H9 (cell line): ENCODE data around the gene PJA2. TPM values are rescaled to one million over a fixed set of nuclear protein-coding genes. Genes with fewer than 3 reads are reported as not detected.
"Not testable (repeated sequence)": the region's sequence is repeated elsewhere in the genome, so short reads cannot be mapped to it uniquely, and the experiment has no call there.

Experiments used
- DNase-seq: peaks from one replicate; pipeline ENCODE4 v3.0.0-alpha.2; 2017
- H2AFZ ChIP-seq: one replicate; pipeline ENCODE4 v1.6.1; 2013; ENCODE audit warnings: mild to moderate bottlenecking, low read length, control low read depth, moderate library complexity
- H2AK5ac ChIP-seq: 2 replicates; pipeline ENCODE4 v1.6.1; 2013; ENCODE audit warnings: low read length, control low read depth, mixed read lengths; ENCODE audit not compliant: insufficient read length
- H2BK120ac ChIP-seq: one replicate; pipeline ENCODE4 v1.6.1; 2013; ENCODE audit warnings: low read depth, mild to moderate bottlenecking, low read length, control low read depth, inconsistent platforms; ENCODE audit not compliant: poor library complexity, severe bottlenecking
- H2BK12ac ChIP-seq: 2 replicates; pipeline ENCODE4 v1.6.1; 2013; ENCODE audit warnings: low read length, control low read depth, mixed read lengths, low read depth; ENCODE audit not compliant: insufficient read length
- H2BK15ac ChIP-seq: 2 replicates; pipeline ENCODE4 v1.6.1; 2013; ENCODE audit warnings: low read depth, low read length, control low read depth
- H2BK20ac ChIP-seq: one replicate; pipeline ENCODE4 v1.6.1; 2013; ENCODE audit warnings: low read depth, mild to moderate bottlenecking, low read length, control low read depth, inconsistent platforms; ENCODE audit not compliant: poor library complexity, severe bottlenecking
- H2BK5ac ChIP-seq: 2 replicates; pipeline ENCODE4 v1.6.1; 2013; ENCODE audit warnings: low read length, control low read depth, mixed read lengths; ENCODE audit not compliant: insufficient read length
- H3K14ac ChIP-seq: 2 replicates; pipeline ENCODE4 v1.6.1; 2013; ENCODE audit warnings: low read length, control low read depth; ENCODE audit not compliant: insufficient read depth
- H3K18ac ChIP-seq: 2 replicates; pipeline ENCODE4 v1.6.1; 2013; ENCODE audit warnings: low read depth, mild to moderate bottlenecking, mixed read lengths, low read length, control low read depth; ENCODE audit not compliant: insufficient read length
- H3K23ac ChIP-seq: 2 replicates; pipeline ENCODE4 v1.6.1; 2013; ENCODE audit warnings: low read length, control low read depth, mixed read lengths, low read depth; ENCODE audit not compliant: insufficient read length
- H3K23me2 ChIP-seq: 2 replicates; pipeline ENCODE4 v1.6.1; 2013; ENCODE audit warnings: low read depth, mild to moderate bottlenecking, mixed read lengths, low read length, control low read depth; ENCODE audit not compliant: insufficient read length, poor library complexity, severe bottlenecking
- H3K27ac ChIP-seq: 2 replicates; pipeline ENCODE4 v1.5.1; 2013; ENCODE audit warnings: low read length, control low read depth, mixed read lengths, low read depth; ENCODE audit not compliant: insufficient read length
- H3K27me3 ChIP-seq: 2 replicates; pipeline ENCODE4 v1.6.1; 2013; ENCODE audit warnings: low read length, control low read depth, inconsistent platforms; ENCODE audit not compliant: insufficient read depth
- H3K4ac ChIP-seq: 2 replicates; pipeline ENCODE4 v1.6.1; 2013; ENCODE audit warnings: low read depth, mild to moderate bottlenecking, control low read depth, inconsistent platforms, low read length, moderate library complexity
- H3K4me1 ChIP-seq: 2 replicates; pipeline ENCODE4 v1.6.1; 2013; ENCODE audit warnings: low read length, control low read depth, inconsistent platforms; ENCODE audit not compliant: insufficient read depth
- H3K4me2 ChIP-seq: 2 replicates; pipeline ENCODE4 v1.6.1; 2013; ENCODE audit warnings: low read length, control low read depth, mixed read lengths; ENCODE audit not compliant: insufficient read length, insufficient read depth
- H3K56ac ChIP-seq: 2 replicates; pipeline ENCODE4 v1.6.1; 2013; ENCODE audit warnings: low read depth, mild to moderate bottlenecking, mixed read lengths, low read length, control low read depth; ENCODE audit not compliant: insufficient read length
- H3K79me1 ChIP-seq: 2 replicates; pipeline ENCODE4 v1.6.1; 2013; ENCODE audit warnings: low read depth, mild to moderate bottlenecking, moderate library complexity, low read length, control low read depth, inconsistent platforms; ENCODE audit not compliant: insufficient read depth, poor library complexity, severe bottlenecking
- H3K79me2 ChIP-seq: 2 replicates; pipeline ENCODE4 v1.6.1; 2013; ENCODE audit warnings: low read length, control low read depth, inconsistent platforms; ENCODE audit not compliant: insufficient read depth
- H3K9ac ChIP-seq: 2 replicates; pipeline ENCODE4 v1.6.1; 2013; ENCODE audit warnings: low read length, control low read depth, mixed read lengths; ENCODE audit not compliant: insufficient read length; ENCODE audit errors: extremely low read depth
- H3K9me3 ChIP-seq: one replicate; pipeline ENCODE4 v1.6.1; 2013; ENCODE audit warnings: low read depth, low read length, inconsistent platforms; ENCODE audit not compliant: control insufficient read depth
- H3T11ph ChIP-seq: one replicate; pipeline ENCODE4 v1.6.1; 2013; ENCODE audit warnings: mild to moderate bottlenecking, low read length, control low read depth, inconsistent platforms
- H4K20me1 ChIP-seq: one replicate; pipeline ENCODE4 v1.6.1; 2013; ENCODE audit not compliant: control insufficient read depth, insufficient read length, insufficient read depth
- H4K5ac ChIP-seq: 2 replicates; pipeline ENCODE4 v1.6.1; 2013; ENCODE audit warnings: low read depth, mild to moderate bottlenecking, mixed read lengths, low read length, control low read depth; ENCODE audit not compliant: insufficient read length
- H4K8ac ChIP-seq: replicated peaks from 2 replicates; pipeline ENCODE4 v1.6.1; 2013; ENCODE audit warnings: low read length, control low read depth, mixed read lengths, low read depth; ENCODE audit not compliant: insufficient read length
- H4K91ac ChIP-seq: 2 replicates; pipeline ENCODE4 v1.6.1; 2013; ENCODE audit warnings: low read depth, mild to moderate bottlenecking, moderate library complexity, mixed read lengths, low read length, control low read depth; ENCODE audit not compliant: insufficient read length
- H3K27ac Mint-ChIP-seq, 3 experiments: 2 replicates in 2 of 3; 3 replicates in 1 of 3; pipeline ENCODE4 v1.8.0; 2020 to 2021; ENCODE audit warnings: mixed read lengths in 3 of 3, mild to moderate bottlenecking in 1 of 3, moderate library complexity in 1 of 3
- H3K27me3 Mint-ChIP-seq: 2 replicates; pipeline ENCODE4 v1.8.0; 2021; ENCODE audit warnings: low read depth, mild to moderate bottlenecking, moderate library complexity, mixed read lengths
- H3K36me3 Mint-ChIP-seq, 3 experiments: 2 replicates in 2 of 3; 3 replicates in 1 of 3; pipeline ENCODE4 v1.8.0; 2020 to 2021; ENCODE audit warnings: low read depth in 3 of 3, mixed read lengths in 3 of 3; ENCODE audit not compliant: insufficient read depth in 1 of 3
- H3K4me1 Mint-ChIP-seq, 2 experiments: 2 replicates each; pipeline ENCODE4 v1.8.0; 2020; ENCODE audit warnings: mixed read lengths in 2 of 2
- H3K4me3 Mint-ChIP-seq, 2 experiments: 2 replicates in 1 of 2; 3 replicates in 1 of 2; pipeline ENCODE4 v1.8.0; 2020 to 2021; ENCODE audit warnings: mild to moderate bottlenecking in 2 of 2, mixed read lengths in 2 of 2, moderate library complexity in 1 of 2
- H3K9me3 Mint-ChIP-seq, 2 experiments: 2 replicates in 1 of 2; 3 replicates in 1 of 2; pipeline ENCODE4 v1.8.0; 2020; ENCODE audit warnings: mild to moderate bottlenecking in 2 of 2, mixed read lengths in 2 of 2, moderate library complexity in 1 of 2
- CTCF ChIP-seq: fragments of 200-600 bp; sonication (generic); conservative IDR thresholded peaks from 3 replicates; pipeline ENCODE4 v1.8.0; 2021; ENCODE audit warnings: antibody characterized with exemption, mild to moderate bottlenecking
- WGBS: extraction: QIAGEN DNeasy Blood & Tissue Kit; methylation state at CpG from one replicate; pipeline ENCODE4 v1.1.7; 2013; ENCODE audit warnings: missing lambda C conversion rate, low lambda C conversion rate, mixed read lengths; ENCODE audit not compliant: insufficient read length; ENCODE audit errors: extremely low coverage; 5-methylcytosine and 5-hydroxymethylcytosine counted together
- total RNA-seq: library from RNA; stranded (reverse); gene quantifications from 2 replicates; pipeline ENCODE4 v1.2.1, GENCODE V29; 2021

The PJA2 gene
- total RNA-seq, 1 experiment from 2014 or later: 41.5 TPM

- no CpG with 5 or more reads among the region's 3 CpGs for WGBS
- no peaks in the 10 kb centered on the region for H3K79me2 ChIP-seq
- DNase-seq: no peak
- H2AFZ ChIP-seq: no peak overlapping the region
- no peaks in the 10 kb centered on the region for H3K27me3 ChIP-seq
- H3K9ac ChIP-seq: no peak overlapping the region
- H3K4me1 ChIP-seq: no peaks in the 10 kb centered on the region
- H4K8ac ChIP-seq: no peak overlapping the region
- H3K4me2 ChIP-seq: no peak overlapping the region
- no peaks in the 10 kb centered on the region for H4K20me1 ChIP-seq
- no peak overlapping the region for H3K14ac ChIP-seq
- no peaks in the 10 kb centered on the region for H3K23me2 ChIP-seq
- no peak overlapping the region for H3K27ac ChIP-seq
- no peak overlapping the region for H3T11ph ChIP-seq
- no peak for TF ChIP-seq CTCF
- H2AK5ac ChIP-seq: no peak overlapping the region
- no peak overlapping the region for H2BK12ac ChIP-seq
- no peak overlapping the region for H3K27ac Mint-ChIP-seq
- H3K18ac ChIP-seq: no peak overlapping the region
- no peaks in the 10 kb centered on the region for H3K79me1 ChIP-seq
- H2BK120ac ChIP-seq: no peak overlapping the region
- H3K23ac ChIP-seq: no peak overlapping the region
- no peak overlapping the region for H4K5ac ChIP-seq
- no peak overlapping the region for H3K56ac ChIP-seq
- H2BK15ac ChIP-seq: no peak overlapping the region
- H3K9me3 ChIP-seq: no peaks in the 10 kb centered on the region
- no peak overlapping the region for H2BK5ac ChIP-seq
- peaks cover 0 to 2% of the 10 kb centered on the region in 2 experiments; a peak in 2 of 5 replicates for H3K9me3 Mint-ChIP-seq
- no peak overlapping the region for H3K4ac ChIP-seq
- no peak overlapping the region for H2BK20ac ChIP-seq
- peaks cover 2 to 8% of the 10 kb centered on the region in 2 experiments; a peak in 2 of 4 replicates for H3K4me1 Mint-ChIP-seq
- no peaks in the 10 kb centered on the region for H3K36me3 Mint-ChIP-seq
- H3K27me3 Mint-ChIP-seq: no peaks in the 10 kb centered on the region; the same call in 1 of the 2 replicates
- no peak overlapping the region for H3K4me3 Mint-ChIP-seq
- no peak overlapping the region for H4K91ac ChIP-seq
Measured at GRCh38 chr5:109426075-109426474, 16.3 kb upstream of the PJA2 start.

GRCh38 chr5:109425521-109425920 lies 15.7 kb upstream of the PJA2 start:
- not testable (repeated sequence) for H3K4me1 Mint-ChIP-seq, H3K23me2 ChIP-seq, H3K23ac ChIP-seq, H3K79me1 ChIP-seq, H3K79me2 ChIP-seq, H4K91ac ChIP-seq, H4K5ac ChIP-seq, H3K4me1 ChIP-seq, H3K9me3 ChIP-seq, H3K4me3 Mint-ChIP-seq, H2BK12ac ChIP-seq, H3K9me3 Mint-ChIP-seq, H4K20me1 ChIP-seq, H3K4ac ChIP-seq, H2AK5ac ChIP-seq, H3K9ac ChIP-seq, H3K36me3 Mint-ChIP-seq, H3K27me3 ChIP-seq, H3K27ac Mint-ChIP-seq, H2BK20ac ChIP-seq, DNase-seq, H3K18ac ChIP-seq, H2BK5ac ChIP-seq, H3K4me2 ChIP-seq, H3K27ac ChIP-seq, H3T11ph ChIP-seq, H3K27me3 Mint-ChIP-seq, H3K56ac ChIP-seq, H3K14ac ChIP-seq, H2BK120ac ChIP-seq, H4K8ac ChIP-seq, H2BK15ac ChIP-seq, H2AFZ ChIP-seq
- WGBS: no CpG with 5 or more reads among the region's 5 CpGs
